Central memory CD8-positive, alpha-beta T cell (primary cell): ENCODE measurements around the gene CFAP251.
A peak's percentile ranks its signal among the peaks of the same experiment; 100 is the strongest.

Source experiments
- ATAC-seq: fragments of 150-1000 bp; cut with Tn5 transposase; replicated peaks from 2 replicates; pipeline ENCODE4 v1.10.0; 2022; ENCODE audit warnings: mild to moderate bottlenecking, moderate FRiP score, moderate number of reproducible peaks; ENCODE audit not compliant: poor library complexity, severe bottlenecking; ENCODE audit errors: extremely low read depth
- DNase-seq, 2 donors: peaks; one replicate each; pipeline ENCODE4 v3.0.0; 2021; ENCODE audit warnings: low spot score in 2 of 2
- H3K27ac Mint-ChIP-seq: one replicate; pipeline ENCODE4 v1.8.0; 2022; ENCODE audit warnings: low read depth, mild to moderate bottlenecking, moderate library complexity, mixed read lengths
- H3K27me3 Mint-ChIP-seq: one replicate; pipeline ENCODE4 v1.8.0; 2022; ENCODE audit warnings: mixed read lengths
- H3K36me3 Mint-ChIP-seq: one replicate; pipeline ENCODE4 v1.8.0; 2022; ENCODE audit warnings: mild to moderate bottlenecking, moderate library complexity, mixed read lengths; ENCODE audit not compliant: insufficient read depth
- H3K4me1 Mint-ChIP-seq: one replicate; pipeline ENCODE4 v1.8.0; 2022; ENCODE audit warnings: mixed read lengths
- H3K4me3 Mint-ChIP-seq: one replicate; pipeline ENCODE4 v1.8.0; 2022; ENCODE audit warnings: mild to moderate bottlenecking, moderate library complexity, mixed read lengths
- H3K9me3 Mint-ChIP-seq: one replicate; pipeline ENCODE4 v1.8.0; 2022; ENCODE audit warnings: mixed read lengths

Gene CFAP251

DNA sequence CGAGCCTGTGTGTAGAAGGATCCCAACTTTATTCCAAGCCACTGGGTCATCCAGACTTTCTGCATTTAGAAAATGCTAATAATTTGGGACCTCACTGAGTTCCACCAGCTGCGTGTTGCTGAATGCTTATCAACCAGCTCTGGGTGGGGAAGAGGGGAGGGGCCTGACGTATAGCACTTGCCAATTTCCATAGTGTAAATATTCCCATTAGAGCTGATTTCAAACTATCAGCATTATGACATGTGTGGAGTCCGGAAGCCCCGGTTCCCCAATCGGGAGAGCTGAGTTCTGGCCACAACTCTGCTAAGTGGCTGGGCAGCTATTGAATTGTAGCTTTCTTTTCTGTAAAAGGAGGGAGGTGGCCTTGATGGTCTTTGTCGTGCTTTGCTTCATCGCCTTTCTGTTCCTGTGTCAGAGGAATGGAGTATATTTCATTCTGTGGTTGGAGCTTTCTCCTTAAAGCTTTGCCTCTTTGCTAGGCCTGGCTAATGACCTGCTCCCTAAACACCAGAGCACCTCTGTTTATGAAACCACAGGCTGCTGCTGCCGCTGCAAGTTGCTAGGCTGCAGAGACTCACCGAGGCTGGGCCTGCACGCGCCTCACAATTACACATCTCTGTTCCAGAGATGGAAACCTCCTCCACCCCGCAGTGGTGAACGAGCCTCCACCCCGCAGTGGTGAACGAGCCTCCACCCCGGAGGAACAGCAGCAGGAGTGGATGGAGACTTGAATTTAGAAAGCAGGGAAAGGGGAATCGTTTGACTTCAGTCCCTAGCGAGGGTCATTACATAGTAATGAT is 95.6 kb downstream of the CFAP251 start:
- ATAC-seq (no peak), DNase-seq (no peak)
- Mint-ChIP-seq H3K9me3 (peaks cover 3% of the 10 kb centered on the region), H3K27me3 (peaks cover 12% of the 10 kb centered on the region), H3K36me3 (no peaks in the 10 kb centered on the region), H3K4me1 (no peaks in the 10 kb centered on the region), H3K4me3 (no peak overlapping the region), H3K27ac (no peak overlapping the region)

GRCh38 chr12:122014781-122015180 is 96.4 kb downstream of the CFAP251 start:
- H3K4me3 Mint-ChIP-seq: no peak overlapping the region
- H3K4me1 Mint-ChIP-seq: no peaks in the 10 kb centered on the region
- H3K27me3 Mint-ChIP-seq: peaks cover 19% of the 10 kb centered on the region
- H3K36me3 Mint-ChIP-seq: no peaks in the 10 kb centered on the region
- no peak for DNase-seq
- peaks cover 6% of the 10 kb centered on the region for H3K9me3 Mint-ChIP-seq
- no peak overlapping the region for H3K27ac Mint-ChIP-seq
- no peak for ATAC-seq

DNA sequence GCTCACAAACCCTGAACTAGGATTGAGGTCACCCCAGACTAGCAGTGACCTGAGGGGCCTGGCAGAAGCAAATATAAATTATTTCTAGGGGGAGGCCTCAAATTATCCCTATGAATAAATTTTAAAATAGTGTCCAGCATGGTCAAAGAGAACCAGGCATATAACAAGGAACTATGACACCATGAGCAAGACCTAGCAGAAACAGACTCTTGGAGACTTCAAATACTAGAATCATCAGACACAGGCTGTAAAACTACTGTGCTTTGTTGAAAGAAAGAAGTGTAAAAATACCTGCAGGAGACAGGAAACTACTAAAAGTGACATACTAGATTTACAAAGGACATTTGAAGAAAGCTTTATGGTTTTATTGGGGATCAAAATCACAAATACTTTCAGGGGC is 100.1 kb downstream of the CFAP251 start:
- H3K27me3 Mint-ChIP-seq: peaks cover 12% of the 10 kb centered on the region
- no peak for ATAC-seq
- no peak overlapping the region for H3K27ac Mint-ChIP-seq
- H3K4me1 Mint-ChIP-seq: no peaks in the 10 kb centered on the region
- H3K9me3 Mint-ChIP-seq: peaks cover 6% of the 10 kb centered on the region
- peaks cover 9% of the 10 kb centered on the region for H3K36me3 Mint-ChIP-seq
- no peak for DNase-seq
- H3K4me3 Mint-ChIP-seq: no peak overlapping the region

- no peaks in the 10 kb centered on the region for H3K4me1 Mint-ChIP-seq
- DNase-seq: no peak
- peaks cover 11% of the 10 kb centered on the region for H3K27me3 Mint-ChIP-seq
- ATAC-seq: no peak
- H3K9me3 Mint-ChIP-seq: peaks cover 6% of the 10 kb centered on the region
- no peak overlapping the region for H3K27ac Mint-ChIP-seq
- H3K36me3 Mint-ChIP-seq: peaks cover 9% of the 10 kb centered on the region
- H3K4me3 Mint-ChIP-seq: no peak overlapping the region
Measured at GRCh38 chr12:122018937-122019336, 100.5 kb downstream of the CFAP251 start.

DNA sequence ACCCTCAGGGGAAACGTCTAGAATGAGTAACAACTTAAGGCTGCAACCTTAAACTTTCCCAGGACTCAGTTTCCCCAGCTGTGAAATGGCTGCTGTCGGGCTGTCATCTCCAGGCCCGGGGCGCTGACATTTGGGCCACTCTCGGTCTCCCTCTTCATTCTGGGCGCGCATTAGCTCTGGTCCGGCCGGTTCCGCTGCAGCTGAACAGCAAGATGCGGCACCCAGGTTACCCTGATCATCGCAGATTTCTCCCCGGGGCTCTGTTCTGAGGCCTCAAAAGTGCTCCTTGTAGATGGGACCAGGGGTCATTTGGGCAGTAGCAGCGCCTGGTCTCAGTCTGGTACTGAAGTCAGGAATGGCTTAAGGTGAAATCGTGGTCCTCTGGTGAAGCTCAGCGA is 102.4 kb downstream of the CFAP251 start:
- Mint-ChIP-seq H3K27ac (peak overlapping the region; percentile 94), H3K27me3 (peaks cover 11% of the 10 kb centered on the region), H3K36me3 (peaks cover 9% of the 10 kb centered on the region), H3K9me3 (peaks cover 6% of the 10 kb centered on the region), H3K4me1 (no peaks in the 10 kb centered on the region), H3K4me3 (peak overlapping the region; percentile 85)
- no peak for ATAC-seq
- DNase-seq: no peak

- Mint-ChIP-seq H3K9me3 (peaks cover 6% of the 10 kb centered on the region), H3K4me1 (no peaks in the 10 kb centered on the region), H3K36me3 (peaks cover 9% of the 10 kb centered on the region), H3K27me3 (peaks cover 11% of the 10 kb centered on the region), H3K4me3 (peak overlapping the region; percentile 85), H3K27ac (peak overlapping the region; percentile 94)
- no peak for DNase-seq
- no peak for ATAC-seq
Measured at GRCh38 chr12:122021193-122021821, 102.9 kb downstream of the CFAP251 start.

DNA sequence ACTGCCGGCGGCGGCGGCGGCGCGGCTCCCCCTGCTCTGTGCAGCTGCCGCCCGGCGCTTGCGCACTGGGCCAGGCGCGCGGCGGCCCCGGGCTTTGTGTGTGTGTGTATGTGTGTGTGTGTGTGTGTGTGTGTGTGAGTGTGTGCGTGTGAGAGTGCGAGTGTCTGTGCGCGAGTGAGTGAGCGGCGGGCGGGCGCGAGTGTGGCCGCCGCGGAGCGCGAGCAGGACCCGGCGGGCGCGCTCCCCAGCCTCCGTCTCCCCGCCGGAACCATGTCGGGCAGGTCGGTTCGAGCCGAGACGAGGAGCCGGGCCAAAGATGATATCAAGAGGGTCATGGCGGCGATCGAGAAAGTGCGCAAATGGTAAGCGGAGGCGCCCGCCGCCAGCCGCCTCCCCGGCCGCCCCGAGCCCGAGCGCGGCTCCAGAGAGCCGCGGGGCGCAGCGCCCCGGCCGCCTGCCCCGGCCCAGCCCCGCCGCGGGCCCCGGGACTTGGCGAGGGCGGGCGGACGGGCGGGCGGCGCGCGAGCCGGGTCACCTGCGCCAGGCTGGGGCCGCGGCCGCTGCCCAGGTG is 103.5 kb downstream of the CFAP251 start, which contains the start of gene BCL7A:
TSS of gene BCL7A (plus strand) at position 63 of the 571 bp plus-strand sequence. CDS start at position 271, 208 bp downstream.
- peak within 1 kb of the TSS; percentile 94 for H3K27ac Mint-ChIP-seq
- H3K36me3 Mint-ChIP-seq: peaks cover 9% of the 10 kb centered on the region
- peak within 1 kb of the TSS; percentile 85 for H3K4me3 Mint-ChIP-seq
- peak in 1 of 2 donors; percentile 23 for DNase-seq
- peaks cover 6% of the 10 kb centered on the region for H3K9me3 Mint-ChIP-seq
- no peaks in the 10 kb centered on the region for H3K4me1 Mint-ChIP-seq
- ATAC-seq: peak; percentile 62
- H3K27me3 Mint-ChIP-seq: peaks cover 11% of the 10 kb centered on the region

DNA sequence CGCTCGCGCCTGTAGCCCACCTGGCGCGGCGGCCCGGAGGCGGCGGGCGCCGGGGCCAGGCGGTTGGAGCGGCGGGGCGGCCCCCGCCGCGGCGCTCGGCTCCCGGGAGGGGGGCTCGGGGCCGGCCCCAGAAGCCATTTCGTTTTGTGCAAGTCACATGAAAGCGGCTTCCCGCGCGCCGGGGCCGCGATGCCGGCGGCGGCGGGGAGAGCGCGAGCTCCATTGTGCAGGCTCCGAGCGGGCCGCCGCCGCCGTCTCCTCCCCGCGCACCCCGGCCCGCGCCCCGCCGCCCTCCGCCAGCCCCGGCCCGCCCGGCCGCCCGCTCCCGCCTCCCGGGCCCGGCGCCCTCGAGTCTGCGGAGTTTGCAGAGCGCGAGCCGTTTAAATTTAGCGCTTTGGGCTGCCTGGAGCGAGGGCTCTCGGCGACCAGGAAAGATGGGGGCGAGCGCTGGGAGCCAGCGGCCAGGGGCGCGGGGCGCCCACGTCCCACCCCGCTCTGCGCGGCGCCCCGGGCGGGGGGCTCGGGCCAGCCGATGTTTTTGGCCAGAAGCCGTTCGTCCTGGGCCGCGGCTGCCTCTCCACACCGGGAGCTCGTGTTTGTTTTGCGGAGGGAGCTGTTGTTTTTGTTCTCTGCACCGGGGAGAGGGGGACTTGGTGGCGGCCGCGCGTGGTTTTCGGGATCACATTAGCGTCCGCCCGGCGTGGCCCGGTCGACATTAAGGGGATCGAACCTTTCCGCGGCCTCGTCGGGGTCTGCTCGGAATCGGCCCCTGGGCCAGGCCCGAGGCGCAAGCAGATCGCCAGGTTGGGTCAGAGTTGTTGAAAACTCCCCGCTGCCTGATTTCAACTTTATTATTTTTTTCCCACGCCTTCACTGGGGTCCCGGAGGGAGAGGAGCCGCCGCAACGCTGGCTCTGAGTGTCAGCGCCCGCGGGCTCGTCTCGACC is 104.3 kb downstream of the CFAP251 start:
- Mint-ChIP-seq H3K36me3 (peaks cover 9% of the 10 kb centered on the region), H3K27me3 (peaks cover 11% of the 10 kb centered on the region), H3K27ac (no peak overlapping the region), H3K4me1 (no peaks in the 10 kb centered on the region), H3K4me3 (peak overlapping the region; percentile 77), H3K9me3 (peaks cover 6% of the 10 kb centered on the region)
- DNase-seq: no peak
- peak; percentile 30 for ATAC-seq

DNA sequence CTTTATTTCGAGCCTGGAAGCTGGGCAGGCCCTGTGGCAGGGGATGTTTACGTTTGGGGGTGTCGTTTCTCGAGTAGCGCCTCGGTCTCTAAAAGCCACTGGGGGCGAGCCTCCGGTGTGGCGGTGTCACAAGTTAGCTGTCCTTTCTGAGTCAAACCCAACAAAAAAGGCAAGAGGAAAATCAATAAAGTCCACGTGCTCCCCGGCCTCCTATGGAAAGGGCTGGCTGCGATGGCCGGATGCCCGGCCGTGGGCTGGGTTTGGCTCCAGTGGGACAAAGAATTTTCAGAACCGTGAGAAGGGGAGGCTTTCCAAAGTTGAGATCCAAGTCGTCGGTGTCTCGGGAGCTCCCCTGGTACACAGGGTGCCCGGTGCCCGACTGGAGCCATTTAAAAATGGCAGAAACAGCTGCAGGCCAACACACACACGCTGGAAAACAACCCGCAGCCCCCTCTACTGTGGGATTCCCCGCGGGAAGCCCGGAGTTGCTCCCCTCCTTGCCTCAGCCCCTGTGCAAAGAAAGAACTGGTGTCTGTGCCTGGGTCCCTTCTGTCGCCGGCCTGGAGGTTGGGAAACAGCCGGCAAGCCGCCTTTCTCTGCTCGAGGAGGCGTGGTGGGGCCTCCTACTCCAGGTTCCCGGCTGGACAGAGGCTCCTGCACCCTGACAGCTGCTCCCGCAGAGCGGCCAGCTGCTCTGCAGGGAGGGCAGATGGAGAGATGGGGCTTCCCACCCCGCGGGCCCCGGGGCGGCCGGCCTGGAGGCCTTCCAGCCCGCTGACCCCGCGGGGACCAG is 105.1 kb downstream of the CFAP251 start:
- Mint-ChIP-seq H3K4me3 (peak overlapping the region; percentile 77), H3K36me3 (peaks cover 9% of the 10 kb centered on the region), H3K27ac (no peak overlapping the region), H3K4me1 (peaks cover 3% of the 10 kb centered on the region), H3K27me3 (peaks cover 14% of the 10 kb centered on the region), H3K9me3 (peaks cover 6% of the 10 kb centered on the region)
- no peak for DNase-seq
- no peak for ATAC-seq

DNA sequence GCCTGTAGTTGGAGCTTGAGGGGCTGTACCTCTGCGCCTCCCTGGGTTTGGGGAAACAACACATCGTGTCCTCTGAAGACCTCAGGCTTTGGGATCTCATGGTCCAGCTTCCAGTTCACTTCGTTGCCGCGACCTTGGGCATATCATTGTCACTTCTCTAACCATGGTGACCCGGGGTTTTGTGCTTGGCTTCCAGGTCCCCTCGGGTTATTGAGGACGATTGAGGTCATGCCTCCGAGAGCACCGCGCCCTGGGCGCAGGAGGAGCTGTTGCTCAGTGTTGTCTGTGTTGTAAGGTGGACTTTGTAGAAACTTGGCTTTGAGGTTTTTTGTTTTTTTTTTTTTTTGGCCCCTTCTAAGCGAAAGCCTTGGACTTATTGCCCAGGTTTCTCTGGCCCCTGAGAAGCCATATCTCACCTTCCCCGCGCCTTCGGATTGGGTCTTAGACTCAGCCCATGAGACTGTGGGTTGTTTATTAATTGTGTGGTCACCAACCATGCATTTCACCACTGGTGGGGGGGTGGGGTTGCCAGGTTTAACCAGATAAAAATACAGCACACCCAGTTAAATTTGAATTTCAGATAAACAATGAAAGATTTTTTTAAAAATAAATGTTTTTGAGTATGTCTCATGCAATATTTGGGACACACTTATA is 105.9 kb downstream of the CFAP251 start:
- Mint-ChIP-seq H3K4me1 (peaks cover 11% of the 10 kb centered on the region), H3K9me3 (no peaks in the 10 kb centered on the region), H3K36me3 (peaks cover 9% of the 10 kb centered on the region), H3K27me3 (peaks cover 18% of the 10 kb centered on the region), H3K4me3 (no peak overlapping the region), H3K27ac (no peak overlapping the region)
- DNase-seq (no peak), ATAC-seq (no peak)

- DNase-seq (no peak), ATAC-seq (no peak)
- peaks cover 21% of the 10 kb centered on the region for H3K27me3 Mint-ChIP-seq
- H3K36me3 Mint-ChIP-seq: peaks cover 3% of the 10 kb centered on the region
- no peaks in the 10 kb centered on the region for H3K9me3 Mint-ChIP-seq
- H3K4me3 Mint-ChIP-seq: no peak overlapping the region
- H3K27ac Mint-ChIP-seq: no peak overlapping the region
- H3K4me1 Mint-ChIP-seq: peaks cover 18% of the 10 kb centered on the region
Measured at GRCh38 chr12:122026706-122027333, 108.4 kb downstream of the CFAP251 start.
